ENCODE results near the gene CDA.

GRCh38 chr1:20648438-20648837 is 59.5 kb downstream of the CDA start:
- no peak for TF ChIP-seq CTCF (conservative IDR thresholded peaks at IDR 0.05 in 1 of 2, IDR thresholded peaks at IDR 0.05 in 1 of 2; ENCODE audit: extremely low read depth in 1 of 2, insufficient read depth in 1 of 2, low read depth in 1 of 2, low read length in 2 of 2)
- no peak for TF ChIP-seq EZH2 (IDR thresholded peaks at IDR 0.05; ENCODE audit: borderline replicate concordance, low read length)
